Mucosa of gallbladder (tissue), 1 donor: ENCODE data around the gene ZNF30. TPM values are rescaled to one million over a fixed set of nuclear protein-coding genes. Genes with fewer than 3 reads are reported as not detected.
"Not testable (repeated sequence)": the region's sequence is repeated elsewhere in the genome, so short reads cannot be mapped to it uniquely, and the experiment has no call there.

ENCODE experiments used
- DNase-seq: peaks from one replicate; pipeline ENCODE4 v3.0.0-alpha.2; 2020; ENCODE audit warnings: low spot score
- total RNA-seq: library from RNA; stranded (reverse); gene quantifications from one replicate; pipeline ENCODE4 v1.2.1, GENCODE V29; 2021
- donor health status: DM: no; HTN: no; CAD: no.

The ZNF30 gene
- 3.8 TPM for total RNA-seq

DNA sequence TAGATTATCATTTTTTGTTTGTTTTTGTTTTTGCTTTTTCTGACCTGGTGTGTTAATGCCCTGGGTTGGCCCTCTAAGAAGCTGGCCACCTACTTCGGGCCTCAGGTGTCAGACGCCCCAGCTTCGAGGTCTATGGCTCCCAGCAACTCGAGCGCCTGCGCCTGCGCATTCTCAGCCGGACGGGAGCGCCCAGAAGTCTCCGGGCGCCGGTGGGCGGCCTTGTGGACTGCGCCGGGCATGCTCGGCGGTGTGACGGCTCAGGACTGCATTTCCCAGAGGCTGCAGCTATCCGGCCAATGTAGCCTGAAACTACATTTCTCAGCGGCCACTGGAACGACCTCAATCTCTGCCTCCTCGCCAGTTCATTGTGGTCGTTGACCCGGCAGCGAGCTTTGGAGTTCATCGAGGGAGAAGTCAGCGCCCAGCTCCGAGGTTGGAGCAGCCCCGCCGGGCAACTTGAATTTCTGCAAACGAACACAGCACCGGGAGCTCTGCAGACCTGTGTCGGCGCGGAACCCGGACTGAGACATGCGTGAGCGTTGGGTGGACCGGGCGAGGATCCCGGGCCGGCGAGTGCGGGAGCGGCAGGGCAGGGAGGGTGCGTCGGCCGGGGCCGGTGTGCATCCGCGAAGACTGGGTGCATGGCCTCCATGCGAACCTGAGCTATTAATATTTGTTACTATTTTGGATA lies at the start of gene ZNF30:
Gene ZNF30 (plus strand): TSS at position 219 of the 691 bp plus-strand sequence. CDS start 3,045 bp downstream, outside the sequence.
- peak; percentile 92 for DNase-seq

DNA sequence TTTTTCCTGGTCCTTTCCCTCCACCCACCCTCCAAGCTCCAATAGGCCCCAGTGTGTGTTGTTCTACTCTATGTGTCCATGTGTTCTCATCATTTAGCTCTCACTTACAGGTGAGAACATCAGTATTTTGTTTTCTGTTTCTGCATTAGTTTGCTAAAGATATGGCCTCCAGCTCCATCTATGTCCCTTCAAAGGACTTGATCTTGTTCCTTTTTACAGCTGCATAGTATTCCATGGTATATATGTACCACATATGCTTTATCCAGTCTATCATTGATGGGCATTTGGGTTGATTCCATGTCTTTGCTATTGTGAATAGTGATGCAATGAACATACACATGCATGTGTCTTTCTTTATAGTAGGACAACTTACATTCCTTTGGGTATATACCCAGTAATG lies 47.1 kb upstream of the ZNF30 start:
- no peak for DNase-seq

GRCh38 chr19:34880034-34880433 lies 46.7 kb upstream of the ZNF30 start:
- no peak for DNase-seq

- no peak for DNase-seq
These were observed 44.7 kb upstream of the ZNF30 start for GRCh38 chr19:34881982-34882381.

- no peak for DNase-seq
These were observed 38.6 kb upstream of the ZNF30 start for GRCh38 chr19:34888091-34888490.

DNA sequence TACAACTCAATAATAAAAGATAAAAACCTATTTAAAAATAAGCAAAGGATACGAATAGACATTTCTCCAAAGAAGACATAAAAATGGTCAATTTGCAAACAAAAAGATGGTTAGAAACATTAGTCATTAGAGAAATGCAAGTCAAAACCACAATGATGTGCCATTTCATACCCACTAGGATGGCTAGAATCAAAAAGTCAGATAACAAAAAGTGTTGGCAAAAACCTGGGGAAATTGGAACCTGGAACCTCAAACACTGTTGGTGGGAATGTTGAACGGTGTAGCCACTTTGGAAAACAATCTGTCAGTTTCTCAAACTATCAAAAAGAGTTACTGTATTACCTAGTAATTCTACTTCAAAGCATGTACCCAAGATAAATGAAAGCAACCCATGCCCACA lies 26.5 kb upstream of the ZNF30 start:
- DNase-seq = no peak

DNA sequence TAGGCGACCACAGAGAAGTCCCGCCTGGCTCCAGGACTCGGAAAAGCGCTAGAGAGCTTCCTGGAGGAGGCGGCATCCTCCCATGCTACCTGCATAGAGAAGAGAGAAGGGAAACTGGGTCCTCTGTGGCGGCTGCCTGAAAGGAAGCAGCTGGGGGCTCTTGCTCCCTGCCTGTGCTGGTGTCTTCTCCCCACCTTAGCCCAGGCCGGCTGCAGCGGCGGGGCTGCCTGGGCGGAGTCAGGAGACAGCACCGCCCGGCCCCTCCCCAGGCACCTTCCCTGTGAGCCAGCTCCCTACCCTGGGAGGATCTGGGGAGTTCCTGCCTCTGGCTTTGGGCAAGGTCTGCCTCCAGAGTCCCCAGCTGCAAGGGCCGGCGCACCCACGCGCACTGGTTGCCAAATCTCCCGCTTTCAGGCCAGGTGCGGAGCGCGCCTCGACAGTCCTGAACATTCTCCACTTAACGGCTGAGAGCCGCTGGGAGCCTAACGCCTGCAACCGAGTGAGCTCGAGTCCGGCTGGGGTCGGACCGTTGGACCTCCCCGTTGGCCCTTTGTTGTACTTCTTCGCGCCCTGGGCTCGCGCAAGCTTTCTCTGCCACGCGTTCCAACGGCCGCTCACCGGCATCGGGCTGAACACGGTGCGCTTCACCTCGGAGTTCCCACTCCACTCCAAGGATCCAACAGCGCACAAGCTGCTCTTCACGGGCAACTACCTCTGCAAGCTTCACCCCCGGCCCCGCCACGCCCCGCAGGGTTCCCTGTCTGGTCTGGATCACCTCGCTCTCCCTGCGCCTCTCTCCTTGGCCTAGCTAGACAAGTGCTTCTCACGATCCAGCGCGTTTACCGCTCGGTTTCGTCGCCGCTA lies 21.8 kb upstream of the ZNF30 start:
- DNase-seq = no peak

DNA sequence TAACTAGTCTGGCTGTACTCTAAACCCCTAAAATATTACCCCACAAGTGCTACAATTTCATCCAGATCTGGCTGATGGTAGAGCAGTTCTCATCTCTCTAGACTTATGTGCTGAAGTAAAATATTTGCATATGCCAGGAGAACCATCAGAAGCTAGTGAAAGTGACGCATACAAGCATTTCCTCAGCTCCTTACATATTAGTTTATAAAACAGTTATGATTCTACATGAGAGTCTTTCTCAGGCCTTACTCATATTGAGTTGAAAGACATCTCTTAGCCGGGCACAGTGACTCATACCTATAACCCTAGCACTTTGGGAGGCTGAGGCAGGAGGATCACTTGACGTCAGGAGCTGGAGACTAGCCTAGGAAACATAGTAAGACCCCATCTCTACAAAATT lies 15.9 kb upstream of the ZNF30 start:
- DNase-seq = no peak

- DNase-seq = not testable (repeated sequence)
These were observed 9.6 kb upstream of the ZNF30 start for GRCh38 chr19:34917144-34917543.

DNA sequence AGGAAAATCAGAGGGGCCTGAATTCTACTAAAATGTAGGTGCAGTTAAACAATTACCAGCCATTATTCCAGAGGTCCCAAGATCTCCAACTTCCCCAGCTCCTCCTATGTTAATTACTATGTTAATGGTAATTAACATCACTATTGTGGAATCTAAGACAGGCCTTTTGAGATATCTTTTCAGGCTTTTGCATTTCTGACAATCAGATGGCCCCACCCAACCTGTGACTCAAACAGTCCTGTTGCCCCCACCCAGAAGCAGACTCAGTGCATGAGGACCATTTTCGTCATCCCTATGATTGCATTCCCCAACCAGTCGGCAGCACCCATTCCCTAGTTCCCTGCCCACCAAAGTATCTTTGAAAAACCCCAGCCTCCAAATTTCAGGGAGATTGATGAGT lies 8.5 kb upstream of the ZNF30 start:
- no peak for DNase-seq

DNA sequence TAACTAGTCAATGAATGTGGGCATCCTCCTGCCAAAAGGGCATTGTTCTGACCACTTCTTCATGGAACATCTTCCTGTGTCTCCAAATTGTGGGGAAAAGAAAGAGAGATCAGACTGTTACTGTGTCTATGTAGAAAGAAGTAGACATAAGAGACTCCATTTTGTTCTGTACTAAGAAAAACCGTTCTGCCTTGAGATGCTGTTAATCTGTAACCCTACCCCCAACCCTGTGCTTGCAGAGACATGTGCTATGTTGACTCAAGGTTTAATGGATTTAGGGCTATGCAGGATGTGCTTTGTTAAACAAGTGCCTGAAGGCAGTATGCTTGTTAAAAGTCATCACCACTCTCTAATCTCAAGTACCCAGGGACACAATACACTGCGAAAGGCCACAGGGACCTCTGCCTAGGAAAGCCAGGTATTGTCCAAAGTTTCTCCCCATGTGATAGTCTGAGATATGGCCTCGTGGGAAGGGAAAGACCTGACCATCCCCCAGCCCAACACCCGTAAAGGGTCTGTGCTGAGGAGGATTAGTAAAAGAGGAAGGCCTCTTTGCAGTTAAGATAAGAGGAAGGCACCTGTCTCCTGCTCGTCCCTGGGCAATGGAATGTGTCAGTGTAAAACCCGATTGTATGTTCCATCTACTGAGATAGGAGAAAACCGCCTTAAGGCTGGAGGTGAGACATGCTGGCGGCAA lies 6.5 kb upstream of the ZNF30 start:
- DNase-seq = not testable (repeated sequence)

GRCh38 chr19:34925278-34925855 lies 1.3 kb upstream of the ZNF30 start:
- no peak for DNase-seq

DNA sequence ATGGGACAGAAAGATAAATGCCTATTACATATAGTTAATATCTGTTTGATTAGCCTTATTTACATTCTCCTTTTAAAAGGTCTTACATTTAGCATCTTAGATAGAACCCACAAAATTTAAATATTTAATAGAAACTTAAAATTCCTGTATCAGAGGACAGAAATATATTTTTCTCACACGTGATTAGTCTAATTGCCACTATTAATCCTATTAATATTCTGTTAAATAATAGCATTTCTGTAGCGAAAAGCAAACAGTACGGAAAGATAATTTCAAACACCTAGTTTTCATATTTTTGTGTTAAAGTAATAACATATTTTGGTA lies 380 bp upstream of the ZNF30 start:
- DNase-seq = no peak

- DNase-seq = no peak
These were observed 5.8 kb downstream of the ZNF30 start for GRCh38 chr19:34932494-34932893.

DNA sequence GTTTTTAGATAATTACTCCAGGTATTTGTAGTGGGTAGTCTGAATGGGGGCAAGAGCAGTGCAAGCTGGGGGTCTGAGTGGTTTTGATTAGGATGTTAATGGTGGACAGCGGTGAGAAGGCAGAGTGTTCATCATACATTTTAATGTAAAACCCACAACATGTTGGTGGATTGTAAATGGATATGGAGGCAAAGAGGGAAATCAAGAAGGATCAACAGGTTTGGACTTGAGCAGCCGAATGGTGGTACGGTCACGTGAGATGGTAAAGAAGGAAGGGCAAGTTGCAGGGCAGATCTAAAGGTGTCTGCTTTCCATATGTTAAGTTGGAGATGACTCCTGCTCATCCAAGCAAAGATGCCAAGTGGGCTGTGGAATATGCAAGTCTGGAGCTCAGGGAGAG lies 9.5 kb downstream of the ZNF30 start:
- DNase-seq = no peak

GRCh38 chr19:34938886-34939285 lies 12.2 kb downstream of the ZNF30 start:
- DNase-seq = no peak

- no peak for DNase-seq
These were observed 17.3 kb downstream of the ZNF30 start for GRCh38 chr19:34943861-34944573.

DNA sequence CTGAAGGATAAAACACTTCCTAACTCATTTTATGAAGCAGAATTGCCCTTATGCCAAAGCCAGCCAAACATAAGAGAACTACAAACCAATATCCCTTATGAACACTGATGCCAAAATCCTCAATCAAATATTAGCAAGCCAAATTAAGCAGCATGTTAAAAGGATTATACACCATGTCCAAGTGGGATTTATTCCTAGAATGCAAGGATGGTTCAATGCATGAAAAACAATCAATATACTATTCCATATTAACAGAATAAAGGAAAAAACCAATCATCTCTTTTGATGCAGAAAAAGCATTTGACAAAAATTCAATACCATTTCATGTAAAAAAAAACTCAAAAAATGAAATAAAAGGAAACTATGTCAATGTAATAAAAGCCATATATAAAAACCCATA lies 26.4 kb downstream of the ZNF30 start:
- DNase-seq = no peak

DNA sequence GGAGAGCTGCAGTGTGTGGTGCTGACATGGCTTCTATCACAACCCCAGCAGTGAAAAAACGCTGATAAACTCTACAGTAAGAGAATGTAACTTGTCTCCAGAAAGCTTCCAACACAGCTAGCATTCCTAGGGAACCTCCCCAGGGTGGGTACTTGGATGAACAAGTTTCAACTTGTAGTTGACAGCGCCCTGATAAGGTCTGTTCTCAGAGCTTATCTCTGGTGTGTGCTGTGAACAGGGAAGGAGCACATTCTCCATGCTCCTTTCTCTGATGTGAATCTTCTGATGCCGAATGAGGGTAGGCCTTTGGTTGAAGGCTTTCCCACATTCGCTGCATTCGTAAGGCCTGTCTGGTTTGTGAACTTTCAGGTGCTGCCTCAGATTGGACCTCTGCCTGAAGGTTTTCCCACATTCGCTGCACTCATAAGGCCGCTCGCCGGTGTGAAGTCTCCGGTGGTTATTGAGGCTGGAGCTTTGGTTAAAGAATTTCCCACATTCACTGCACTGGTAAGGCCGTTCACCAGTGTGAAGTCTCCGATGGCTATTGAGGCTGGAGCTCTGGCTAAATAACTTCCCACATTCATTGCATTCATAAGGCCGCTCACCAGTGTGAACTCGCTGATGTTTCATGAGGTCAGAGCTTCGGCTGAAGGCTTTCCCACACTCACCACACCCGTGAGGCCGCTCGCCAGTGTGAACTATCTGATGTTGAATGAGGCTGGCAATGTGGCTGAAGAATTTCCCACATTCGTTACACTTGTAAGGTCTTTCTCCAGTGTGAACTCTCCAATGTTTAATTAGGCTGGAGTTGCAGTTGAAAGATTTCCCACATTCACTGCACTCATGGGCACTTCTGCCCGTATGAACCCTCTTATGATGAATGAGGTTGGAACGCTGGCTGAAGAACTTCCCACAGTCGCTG lies 31.4 kb downstream of the ZNF30 start:
- no peak for DNase-seq

DNA sequence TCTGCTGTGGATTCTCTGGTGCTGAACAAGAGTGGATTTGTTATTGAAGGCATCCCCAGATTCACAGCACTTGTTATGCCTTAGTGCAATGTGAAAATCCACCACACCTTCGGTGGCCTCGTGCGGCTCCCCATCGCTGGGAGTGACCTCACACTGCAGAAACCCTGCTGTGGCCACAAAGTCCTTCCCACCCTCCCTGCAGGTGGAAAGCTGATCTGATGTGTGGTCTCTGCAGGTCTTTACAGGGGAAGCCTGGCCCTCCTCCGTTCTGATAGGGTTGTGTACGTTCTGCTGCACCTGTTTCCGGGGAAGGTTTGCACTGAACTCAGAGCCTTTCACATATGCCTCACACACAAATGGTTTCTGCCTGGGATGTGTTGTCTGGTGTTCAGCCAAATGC lies 32.3 kb downstream of the ZNF30 start:
- no peak for DNase-seq
